Measurements from ENCODE around the gene ANKMY1. TPM values are rescaled to one million over a fixed set of nuclear protein-coding genes. Genes with fewer than 3 reads are reported as not detected.

Gene ANKMY1
- total RNA-seq, 1 experiment from 2014 or later: 28.3 TPM

DNA sequence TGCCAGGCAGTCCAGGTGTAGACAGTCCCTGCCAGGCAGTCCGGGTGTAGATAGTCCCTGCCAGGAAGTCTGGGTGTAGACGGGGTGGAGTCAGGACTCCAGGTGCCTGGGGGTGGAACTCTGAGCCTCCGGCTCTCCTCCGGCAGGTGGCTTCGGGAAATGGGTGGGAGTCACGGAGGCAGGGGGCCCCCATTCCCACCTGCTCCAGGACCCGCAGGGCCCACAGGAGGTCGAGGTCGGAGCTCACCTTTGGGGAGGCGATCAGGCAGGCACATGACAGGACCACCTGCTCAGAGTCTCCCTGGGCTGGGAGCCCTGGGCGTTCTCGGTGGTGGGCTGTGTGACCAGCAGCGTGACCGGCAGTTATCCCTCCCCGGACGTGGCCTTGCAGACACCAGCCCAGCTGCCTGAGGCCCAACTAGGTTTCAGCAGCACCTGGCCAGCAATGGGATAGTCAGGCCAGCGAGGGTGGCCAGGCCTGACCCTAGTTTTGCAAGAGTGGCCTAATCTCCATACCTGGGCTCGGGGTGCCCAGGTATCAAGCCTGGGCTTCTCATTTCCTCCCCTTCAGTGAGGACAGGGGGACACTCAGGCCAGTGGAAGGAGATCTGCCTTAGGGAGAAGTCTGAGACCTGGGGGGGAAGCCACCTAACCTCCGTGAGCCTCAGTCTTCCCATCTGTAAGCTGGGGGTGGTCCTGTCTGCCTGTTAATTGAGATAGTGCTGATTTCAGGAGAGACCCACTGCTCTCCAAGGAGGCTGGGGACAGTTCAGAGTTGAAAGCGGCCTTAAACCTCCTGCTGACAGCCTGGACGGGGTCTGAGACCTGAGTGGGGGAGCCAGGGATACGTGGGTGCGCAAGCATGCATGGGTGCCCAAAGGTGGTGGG is 109.2 kb downstream of the ANKMY1 start:
- DNase-seq (ENCODE audit: low read depth, low spot score) (no peak), ATAC-seq (no peak)
- Histone ChIP-seq H3K27ac (ENCODE audit: low read depth, low read length) (no peak overlapping the region; the same call in 1 of the 2 replicates), H3K27me3 (ENCODE audit: insufficient read depth, low read length) (no peaks in the 10 kb centered on the region), H3K4me2 (ENCODE audit: low read length) (no peak overlapping the region), H3K9ac (ENCODE audit: low read length) (no peak overlapping the region), H3K9me2 (ENCODE audit: insufficient read depth) (no peaks in the 10 kb centered on the region), H3K9me3 (ENCODE audit: control insufficient read depth in 1 of 2, insufficient read depth in 1 of 2, low read depth in 1 of 2, low read length in 2 of 2) (no peaks in the 10 kb centered on the region), H3K4me3 (replicated peaks in 1 of 2; ENCODE audit: low read depth in 1 of 2, low read length in 2 of 2) (no peak overlapping the region), H3K4me1 (ENCODE audit: control insufficient read depth in 1 of 2, insufficient read depth in 2 of 2, low read length in 2 of 2) (peaks cover 29 to 40% of the 10 kb centered on the region in 2 experiments), H3K36me3 (ENCODE audit: control insufficient read depth in 1 of 2, insufficient read depth in 2 of 2, low read length in 2 of 2) (no peaks in the 10 kb centered on the region), H2AFZ (ENCODE audit: low read depth, low read length, poor library complexity, severe bottlenecking) (no peak overlapping the region), H3K79me2 (ENCODE audit: insufficient read depth, low read length) (peaks cover 76% of the 10 kb centered on the region), H4K20me1 (ENCODE audit: insufficient read depth) (no peaks in the 10 kb centered on the region)
- POLR2A ChIA-PET: no interaction called here
- RAD21 ChIA-PET (ENCODE audit: low non-redundant PET in 1 of 2, low total read pairs in 2 of 2, uncharacterized antibody in 2 of 2, unreplicated experiment in 2 of 2): no interaction called here
- CTCF ChIA-PET: no interaction called here
- TF ChIP-seq RAD21 (IDR thresholded peaks at IDR 0.05; ENCODE audit: low read depth): no peak
- no TSS peak for BruUV-seq (replicated peaks)
- intact Hi-C loops (cut with micrococcal nuclease): no loop called here

DNA sequence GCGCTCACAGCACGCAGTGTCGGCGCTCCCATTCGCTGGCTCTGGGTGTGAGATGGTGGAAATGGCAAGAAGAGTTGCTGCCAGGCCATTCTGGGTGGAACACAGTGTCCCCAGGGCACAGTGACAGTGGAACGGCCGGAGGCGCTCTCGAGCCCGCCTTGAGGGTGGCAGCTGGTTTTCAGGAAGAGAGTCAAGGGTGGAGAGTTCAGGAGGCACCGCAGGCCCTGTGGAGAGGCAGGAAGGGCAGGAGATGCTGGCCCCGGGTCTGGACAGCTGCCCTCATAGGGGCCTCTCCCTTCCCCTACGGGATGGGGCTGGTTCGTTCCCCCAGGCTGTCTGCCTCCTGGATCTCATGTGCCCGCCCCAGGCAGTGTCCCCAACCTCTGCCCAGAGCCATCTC is 109.9 kb downstream of the ANKMY1 start:
- RAD21 ChIA-PET (ENCODE audit: low non-redundant PET in 1 of 2, low total read pairs in 2 of 2, uncharacterized antibody in 2 of 2, unreplicated experiment in 2 of 2): no interaction called here
- peaks cover 83% of the 10 kb centered on the region for H3K79me2 ChIP-seq (ENCODE audit: insufficient read depth, low read length)

More for the DNA sequence above, 109.9 kb downstream of the ANKMY1 start:
- Histone ChIP-seq H3K36me3 (ENCODE audit: control insufficient read depth in 1 of 2, insufficient read depth in 2 of 2, low read length in 2 of 2) (no peaks in the 10 kb centered on the region), H3K9ac (ENCODE audit: low read length) (no peak overlapping the region), H3K4me3 (replicated peaks in 1 of 2; ENCODE audit: low read depth in 1 of 2, low read length in 2 of 2) (no peak overlapping the region), H3K4me2 (ENCODE audit: low read length) (no peak overlapping the region), H3K9me3 (ENCODE audit: control insufficient read depth in 1 of 2, insufficient read depth in 1 of 2, low read depth in 1 of 2, low read length in 2 of 2) (no peaks in the 10 kb centered on the region), H3K27ac (ENCODE audit: low read depth, low read length) (peak overlapping the region; percentile 29; the same call in 1 of the 2 replicates), H3K9me2 (ENCODE audit: insufficient read depth) (no peaks in the 10 kb centered on the region), H4K20me1 (ENCODE audit: insufficient read depth) (no peaks in the 10 kb centered on the region), H3K27me3 (ENCODE audit: insufficient read depth, low read length) (no peaks in the 10 kb centered on the region), H2AFZ (ENCODE audit: low read depth, low read length, poor library complexity, severe bottlenecking) (no peak overlapping the region), H3K4me1 (ENCODE audit: control insufficient read depth in 1 of 2, insufficient read depth in 2 of 2, low read length in 2 of 2) (peaks cover 29 to 43% of the 10 kb centered on the region in 2 experiments)
- DNase-seq (ENCODE audit: low read depth, low spot score) (no peak), ATAC-seq (no peak)
- ChIA-PET POLR2A (no interaction called here), CTCF (no interaction called here)
- intact Hi-C loops (cut with micrococcal nuclease): no loop called here
- BruUV-seq (replicated peaks): no TSS peak
- no peak for TF ChIP-seq CEBPB (IDR thresholded peaks at IDR 0.05; ENCODE audit: low read depth)
- no peak for TF ChIP-seq TCF7L2 (IDR thresholded peaks at IDR 0.05; ENCODE audit: borderline replicate concordance, extremely low read depth, insufficient read depth, insufficient read length)
- no peak for TF ChIP-seq ELF1 (IDR thresholded peaks at IDR 0.05; ENCODE audit: borderline replicate concordance, low read depth)

All from HCT116 (cell line).